HCT116 (cell line): ENCODE data around the gene KCNIP3. TPM values are rescaled to one million over a fixed set of nuclear protein-coding genes. Genes with fewer than 3 reads are reported as not detected.

Source experiments
- ATAC-seq: fragments of 200-7000 bp; cut with Tn5 transposase; 2 replicates; pipeline ENCODE4 v1.9.1; 2020; ENCODE audit warnings: mild to moderate bottlenecking, moderate library complexity
- BruUV-seq: library from RNA; stranded (reverse); fragments of 400-500 nt; replicated peaks from 2 replicates; lab custom pipeline; 2021; lab: Mats Ljungman, UMichigan
- CTCF ChIA-PET: fragments of 300-600 bp; sonication (Branson Sonifier 250); formaldehyde crosslinking; loops from one replicate; lab custom pipeline; 2021; ENCODE audit warnings: antibody characterized with exemption; lab: Charles Lee
- POLR2A ChIA-PET: fragments of 300-600, 350-600 bp; sonication (Branson Sonifier 250); formaldehyde crosslinking; loops from one replicate; lab custom pipeline; 2021; ENCODE audit warnings: antibody characterized with exemption; lab: Charles Lee
- RAD21 ChIA-PET, 2 experiments: fragments of 300-600 bp; sonication (Branson Sonifier 250); formaldehyde crosslinking; loops; one replicate each; lab custom pipeline; 2023; ENCODE audit warnings: low total read pairs in 2 of 2; ENCODE audit not compliant: uncharacterized antibody in 2 of 2, unreplicated experiment in 2 of 2, low non-redundant PET in 1 of 2; lab: Charles Lee
- DNase-seq: peaks from one replicate; pipeline ENCODE4 v3.0.0-alpha.2; 2010; ENCODE audit warnings: low read depth, low spot score
- H2AFZ ChIP-seq: fragments of 200-600 bp; shearing (Covaris generic), sonication (generic); 2 replicates; pipeline ENCODE4 v1.6.1; 2017; ENCODE audit warnings: low read depth, mixed run types, mixed read lengths, antibody characterized with exemption, low read length; ENCODE audit not compliant: poor library complexity, severe bottlenecking
- H3K27ac ChIP-seq: 2 replicates; pipeline ENCODE4 v1.5.1; 2012; ENCODE audit warnings: low read depth, low read length
- H3K27me3 ChIP-seq: fragments of 200-600 bp; sonication (generic); 2 replicates; pipeline ENCODE4 v1.6.1; 2016; ENCODE audit warnings: mixed run types, low read length, mixed read lengths; ENCODE audit not compliant: insufficient read depth
- H3K36me3 ChIP-seq, 2 experiments: fragments of 200-500 bp in 1 of 2; fragments of 200-600 bp in 1 of 2; sonication (Bioruptor generic) in 1 of 2; sonication (generic) in 1 of 2; 2 replicates each; pipeline versions ENCODE4 v1.5.1 to v1.6.1; 2014 to 2016; ENCODE audit warnings: low read length in 2 of 2, inconsistent platforms in 1 of 2, mixed read lengths in 1 of 2, mixed run types in 1 of 2; ENCODE audit not compliant: insufficient read depth in 2 of 2, control insufficient read depth in 1 of 2
- H3K4me1 ChIP-seq, 2 experiments: fragments of 200-600 bp in 1 of 2; sonication (generic) in 1 of 2; 2 replicates each; pipeline versions ENCODE4 v1.5.1 to v1.6.1; 2012 to 2017; ENCODE audit warnings: low read length in 2 of 2, inconsistent platforms in 1 of 2, mild to moderate bottlenecking in 1 of 2, mixed read lengths in 1 of 2, mixed run types in 1 of 2, moderate library complexity in 1 of 2; ENCODE audit not compliant: insufficient read depth in 2 of 2, control insufficient read depth in 1 of 2
- H3K4me2 ChIP-seq: fragments of 200-600 bp; sonication (generic); 2 replicates; pipeline ENCODE4 v1.6.1; 2017; ENCODE audit warnings: mixed run types, low read length, mixed read lengths
- H3K4me3 ChIP-seq, 2 experiments: fragments of 200-600 bp in 1 of 2; sonication (generic) in 1 of 2; replicated peaks in 1 of 2; 2 replicates each; pipeline ENCODE4 v1.5.1; 2011 to 2016; ENCODE audit warnings: low read length in 2 of 2, control low read depth in 1 of 2, low read depth in 1 of 2, mild to moderate bottlenecking in 1 of 2, mixed read lengths in 1 of 2, mixed run types in 1 of 2
- H3K79me2 ChIP-seq: fragments of 200-600 bp; sonication (generic); 2 replicates; pipeline ENCODE4 v1.6.1; 2017; ENCODE audit warnings: mild to moderate bottlenecking, mixed run types, low read length, moderate library complexity, mixed read lengths; ENCODE audit not compliant: insufficient read depth
- H3K9ac ChIP-seq: fragments of 200-600 bp; sonication (generic); 2 replicates; pipeline ENCODE4 v1.6.1; 2016; ENCODE audit warnings: low read length, mixed read lengths
- H3K9me2 ChIP-seq: fragments of 200-600 bp; sonication (generic), shearing (Covaris generic); 2 replicates; pipeline ENCODE4 v1.6.1; 2017; ENCODE audit warnings: mixed run types, mild to moderate bottlenecking, moderate library complexity; ENCODE audit not compliant: insufficient read depth
- H3K9me3 ChIP-seq, 2 experiments: fragments of 200-500 bp in 1 of 2; fragments of 200-600 bp in 1 of 2; sonication (Bioruptor generic) in 1 of 2; sonication (generic) in 1 of 2; 2 replicates each; pipeline ENCODE4 v1.6.1; 2014 to 2017; ENCODE audit warnings: low read length in 2 of 2, mixed read lengths in 2 of 2, inconsistent platforms in 1 of 2, low read depth in 1 of 2, mild to moderate bottlenecking in 1 of 2, mixed run types in 1 of 2, moderate library complexity in 1 of 2; ENCODE audit not compliant: control insufficient read depth in 1 of 2, insufficient read depth in 1 of 2
- H4K20me1 ChIP-seq: fragments of 200-600 bp; sonication (generic), shearing (Covaris generic); 2 replicates; pipeline ENCODE4 v1.6.1; 2017; ENCODE audit warnings: mixed run types, mild to moderate bottlenecking, moderate library complexity; ENCODE audit not compliant: insufficient read depth
- CBX3 ChIP-seq: IDR thresholded peaks from 2 replicates; pipeline ENCODE4 v1.6.1; 2012; ENCODE audit warnings: low read depth
- CEBPB ChIP-seq: IDR thresholded peaks from 2 replicates; pipeline ENCODE4 v1.6.1; 2012; ENCODE audit warnings: low read depth
- CTCF ChIP-seq, 3 experiments: fragments of 200-600 bp in 1 of 3; sonication (generic) in 1 of 3; IDR thresholded peaks in 2 of 3; conservative IDR thresholded peaks in 1 of 3; 2 replicates each; pipeline ENCODE4 v1.5.1; 2012 to 2017; ENCODE audit warnings: low read depth in 2 of 3, low read length in 2 of 3, antibody characterized with exemption in 1 of 3, borderline replicate concordance in 1 of 3, control low read depth in 1 of 3, mild to moderate bottlenecking in 1 of 3, mixed read lengths in 1 of 3, mixed run types in 1 of 3, moderate library complexity in 1 of 3; ENCODE audit not compliant: insufficient read depth in 1 of 3
- EGR1 ChIP-seq: IDR thresholded peaks from 2 replicates; pipeline ENCODE4 v1.6.1; 2012; ENCODE audit warnings: low read depth
- ELF1 ChIP-seq: IDR thresholded peaks from 2 replicates; pipeline ENCODE4 v1.6.1; 2012; ENCODE audit warnings: low read depth, borderline replicate concordance
- EZH2 ChIP-seq: fragments of 200-600 bp; sonication (generic); IDR thresholded peaks from 2 replicates; pipeline ENCODE4 v1.6.1; 2017; ENCODE audit warnings: antibody characterized with exemption, mixed run types
- EZH2phosphoT487 ChIP-seq: fragments of 200-600 bp; IDR thresholded peaks from 2 replicates; pipeline ENCODE4 v1.6.1; 2018; ENCODE audit warnings: antibody characterized with exemption, borderline replicate concordance
- FOSL1 ChIP-seq: IDR thresholded peaks from 2 replicates; pipeline ENCODE4 v1.6.1; 2012; ENCODE audit warnings: low read depth
- JUND ChIP-seq: IDR thresholded peaks from 2 replicates; pipeline ENCODE4 v1.6.1; 2012
- POLR2A ChIP-seq: IDR thresholded peaks from 2 replicates; pipeline ENCODE4 v1.7.0; 2011; ENCODE audit warnings: borderline replicate concordance; ENCODE audit not compliant: insufficient read depth, insufficient read length; ENCODE audit errors: extremely low read depth
- POLR2AphosphoS5 ChIP-seq: IDR thresholded peaks from 2 replicates; pipeline ENCODE4 v1.6.1; 2011; ENCODE audit warnings: mild to moderate bottlenecking, low read depth, low read length, moderate library complexity
- RAD21 ChIP-seq: IDR thresholded peaks from 2 replicates; pipeline ENCODE4 v1.6.1; 2012; ENCODE audit warnings: low read depth, mild to moderate bottlenecking
- SIN3A ChIP-seq: IDR thresholded peaks from 2 replicates; pipeline ENCODE4 v1.6.1; 2012; ENCODE audit warnings: low read depth
- SRF ChIP-seq: IDR thresholded peaks from 2 replicates; pipeline ENCODE4 v1.6.1; 2012; ENCODE audit warnings: low read depth
- YY1 ChIP-seq: IDR thresholded peaks from 2 replicates; pipeline ENCODE4 v1.6.1; 2011; ENCODE audit warnings: low read length, low read depth, moderate library complexity, mild to moderate bottlenecking; ENCODE audit not compliant: insufficient replicate concordance; ENCODE audit errors: extremely low read depth
- ZBTB33 ChIP-seq: IDR thresholded peaks from 2 replicates; pipeline ENCODE4 v1.6.1; 2011; ENCODE audit warnings: mild to moderate bottlenecking, low read length, moderate library complexity; ENCODE audit not compliant: insufficient replicate concordance; ENCODE audit errors: extremely low read depth
- ZFX ChIP-seq: fragments of 450-650 bp; IDR thresholded peaks from 2 replicates; pipeline ENCODE4 v1.6.1; 2017
- intact Hi-C: fragments of 100-400 bp; cut with micrococcal nuclease; formaldehyde crosslinking; loops from 2 replicates; pipeline ENCODE4 v1.10.0; 2022
- total RNA-seq: library from RNA; stranded (reverse); gene quantifications from one replicate; pipeline ENCODE4 v1.2.1, GENCODE V29; 2021; ENCODE audit not compliant: unreplicated experiment

The KCNIP3 gene
- total RNA-seq, 1 experiment from 2014 or later, result 3.1 TPM

- Histone ChIP-seq H3K27me3 (no peaks in the 10 kb centered on the region), H3K9ac (no peak overlapping the region), H3K4me2 (no peak overlapping the region), H3K79me2 (no peaks in the 10 kb centered on the region), H3K9me3 (no peaks in the 10 kb centered on the region), H2AFZ (no peak overlapping the region), H3K4me3 (no peak overlapping the region), H3K4me1 (peaks cover 0 to 25% of the 10 kb centered on the region in 2 experiments; a peak in 3 of 4 replicates), H3K36me3 (no peaks in the 10 kb centered on the region), H3K27ac (no peak overlapping the region), H4K20me1 (no peaks in the 10 kb centered on the region), H3K9me2 (no peaks in the 10 kb centered on the region)
- no peak for TF ChIP-seq ZFX
- TF ChIP-seq ZBTB33, result no peak
- TF ChIP-seq SRF, result no peak
- no peak for TF ChIP-seq CEBPB
- TF ChIP-seq CBX3, result no peak
- TF ChIP-seq RAD21, result no peak
- TF ChIP-seq EZH2phosphoT487, result no peak
- no peak for TF ChIP-seq ELF1
- no peak for TF ChIP-seq YY1
- no peak for TF ChIP-seq EZH2
- no peak for TF ChIP-seq POLR2AphosphoS5
- no peak for TF ChIP-seq JUND
- no peak for TF ChIP-seq POLR2A
- no peak for TF ChIP-seq EGR1
- no peak for TF ChIP-seq FOSL1
- TF ChIP-seq CTCF (IDR thresholded peaks at IDR 0.05 in 2 of 3, conservative IDR thresholded peaks at IDR 0.05 in 1 of 3; ENCODE audit: borderline replicate concordance in 1 of 3, insufficient read depth in 1 of 3, low read depth in 2 of 3, low read length in 2 of 3), result no peak
- no peak for TF ChIP-seq SIN3A
- ChIA-PET POLR2A (no interaction called here), RAD21 (no interaction called here), CTCF (no interaction called here)
- intact Hi-C loops, result no loop called here
- ATAC-seq (no peak), DNase-seq (no peak)
- no TSS peak for BruUV-seq
These were observed 50.8 kb downstream of the KCNIP3 start for GRCh38 chr2:95347681-95348608.
